ENCODE results near the gene DCLK2.

The DCLK2 gene

DNA sequence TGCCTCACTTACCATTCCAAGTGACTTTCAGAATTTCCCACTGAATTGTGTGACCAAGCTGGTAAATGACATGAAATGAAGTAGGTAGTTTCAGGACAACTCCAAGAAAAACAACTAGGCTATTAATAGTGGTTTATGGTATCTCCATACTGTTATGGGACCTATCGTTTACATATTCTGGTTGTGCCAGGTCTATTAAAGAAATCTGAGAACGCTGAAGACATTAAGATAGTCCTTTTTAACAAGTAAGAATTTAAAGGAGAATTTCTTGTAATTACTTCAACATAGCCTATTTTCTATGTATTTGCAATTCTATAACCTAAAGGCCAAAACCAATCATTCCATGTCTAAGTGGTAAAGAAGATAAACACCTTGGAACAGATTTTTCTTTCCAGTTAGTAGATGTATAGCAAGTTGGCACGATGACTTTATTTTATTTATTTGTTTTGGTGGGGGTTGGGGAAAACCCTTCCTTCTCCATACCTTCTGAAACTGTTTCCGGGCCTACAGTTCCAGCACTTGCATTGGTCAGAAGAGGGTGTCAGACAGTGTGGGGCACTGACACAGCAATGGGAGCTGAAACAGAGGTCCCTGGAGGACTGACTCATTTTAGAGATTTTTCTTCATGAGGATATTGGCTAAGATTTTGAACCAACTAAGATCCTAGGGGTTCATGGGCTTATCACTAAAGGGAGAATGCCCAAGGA, 7.6 kb upstream of the DCLK2 start:
- no peak for FAIRE-seq

DNA sequence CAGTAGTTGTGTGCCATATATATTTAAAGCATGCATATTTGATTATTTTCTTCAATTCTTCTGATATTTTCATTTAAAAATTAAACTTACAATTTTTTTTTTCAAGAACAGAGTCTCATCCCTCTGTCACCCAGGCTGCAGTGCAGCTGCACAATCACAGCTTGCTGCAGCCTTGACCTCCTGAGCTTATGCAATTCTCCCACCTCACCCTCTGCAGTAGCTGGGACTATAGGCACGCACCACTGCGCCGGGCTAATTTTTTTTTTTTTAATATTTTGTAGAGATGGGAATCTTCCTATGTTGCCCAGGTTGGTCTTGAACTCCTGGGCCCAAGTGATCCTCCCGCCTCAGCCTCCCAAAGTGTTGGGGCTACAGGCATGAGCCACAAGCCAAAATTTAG, 5.8 kb upstream of the DCLK2 start:
- FAIRE-seq = no peak

DNA sequence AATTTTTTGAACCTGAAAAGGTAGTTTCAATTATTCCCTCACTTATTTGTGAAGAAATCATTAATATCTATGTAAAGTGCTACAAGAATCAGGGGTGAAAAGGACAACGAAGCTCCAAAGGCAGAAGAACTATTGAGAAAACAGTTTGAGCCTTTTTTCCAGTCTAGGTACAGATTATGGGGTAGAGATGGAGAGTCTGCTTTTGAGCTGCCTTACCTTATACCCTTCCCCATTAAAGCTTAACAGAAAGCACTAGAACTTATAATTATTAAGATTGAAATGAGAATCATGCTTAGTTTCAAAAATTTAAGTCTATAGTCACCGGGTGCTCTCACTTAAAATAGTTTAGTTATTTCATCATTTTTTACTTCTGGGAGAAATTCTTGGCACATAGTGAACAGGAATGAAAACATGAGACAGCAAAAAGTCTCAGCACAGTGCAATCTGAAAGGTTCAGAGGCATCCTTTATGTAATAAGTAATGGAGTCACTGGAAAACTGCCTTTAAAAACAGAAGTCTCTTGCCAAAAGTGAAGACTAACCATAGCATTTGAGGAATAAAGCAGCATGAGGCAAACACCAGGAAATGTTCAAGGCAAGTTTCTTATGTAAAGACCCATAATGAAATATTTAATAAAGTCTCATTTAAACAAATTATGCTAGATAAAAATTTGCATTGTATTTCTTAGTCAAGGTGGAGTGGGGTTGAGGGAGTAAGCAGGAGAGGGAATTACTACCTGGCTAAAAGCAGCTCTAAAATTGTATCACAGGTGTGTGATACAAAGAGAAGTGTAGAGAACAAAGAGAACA, 5.1 kb upstream of the DCLK2 start:
- FAIRE-seq = no peak

DNA sequence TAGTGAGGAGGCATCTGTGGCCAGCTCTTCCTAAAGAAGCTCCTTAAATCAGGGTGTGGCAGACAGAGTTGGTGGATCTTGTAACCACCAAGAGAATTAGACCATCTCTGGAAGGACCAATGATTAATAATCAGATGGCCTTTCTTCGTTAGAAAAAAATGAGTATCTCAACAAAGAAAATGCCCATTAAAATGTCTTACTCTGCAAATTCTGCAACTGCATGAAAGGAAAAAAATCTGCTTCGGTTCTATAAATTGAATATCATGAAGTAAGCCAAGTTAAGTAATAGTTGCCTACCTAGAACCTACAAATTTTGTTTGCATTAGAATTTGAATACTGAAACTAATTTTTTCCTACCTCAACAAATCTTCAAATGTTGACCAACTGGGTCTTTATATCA, 4.2 kb upstream of the DCLK2 start:
- no peak for FAIRE-seq

DNA sequence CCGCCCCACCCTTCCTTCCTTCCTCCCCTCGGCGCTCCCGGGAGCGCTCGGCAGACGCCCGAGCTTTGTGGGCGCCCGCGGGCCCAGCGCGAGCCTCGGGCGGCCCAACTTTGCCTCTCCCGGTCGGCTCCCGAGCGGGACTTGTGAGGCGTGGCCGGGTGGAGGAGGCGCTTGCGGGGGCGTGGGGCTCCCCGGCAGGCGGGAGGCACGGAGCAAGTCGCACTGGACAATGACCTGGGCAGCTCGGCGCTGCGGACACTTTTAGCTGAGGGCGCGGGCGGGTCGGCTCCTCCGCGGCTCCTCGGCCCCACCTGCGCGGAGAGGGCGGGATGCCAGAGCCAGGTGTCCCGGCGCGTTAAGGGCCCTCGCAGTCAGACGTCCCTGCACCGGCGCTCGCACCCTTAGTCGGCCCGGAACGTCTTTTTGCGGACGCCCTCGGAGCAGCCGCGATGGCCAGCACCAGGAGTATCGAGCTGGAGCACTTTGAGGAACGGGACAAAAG, 385 bp downstream of the DCLK2 start:
- FAIRE-seq = no peak

DNA sequence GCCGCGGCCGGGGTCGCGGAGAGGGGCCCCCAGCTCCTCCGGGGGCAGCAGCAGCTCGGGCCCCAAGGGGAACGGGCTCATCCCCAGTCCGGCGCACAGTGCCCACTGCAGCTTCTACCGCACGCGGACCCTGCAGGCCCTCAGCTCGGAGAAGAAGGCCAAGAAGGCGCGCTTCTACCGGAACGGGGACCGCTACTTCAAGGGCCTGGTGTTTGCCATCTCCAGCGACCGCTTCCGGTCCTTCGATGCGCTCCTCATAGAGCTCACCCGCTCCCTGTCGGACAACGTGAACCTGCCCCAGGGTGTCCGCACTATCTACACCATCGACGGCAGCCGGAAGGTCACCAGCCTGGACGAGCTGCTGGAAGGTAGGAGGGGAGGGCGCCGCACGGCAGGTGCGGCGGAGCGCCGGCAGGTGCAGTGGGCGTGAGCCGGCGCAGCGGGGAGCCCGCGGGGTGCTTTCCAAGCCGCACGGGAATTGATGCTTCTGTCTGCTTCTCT, 886 bp downstream of the DCLK2 start:
- no peak for FAIRE-seq

DNA sequence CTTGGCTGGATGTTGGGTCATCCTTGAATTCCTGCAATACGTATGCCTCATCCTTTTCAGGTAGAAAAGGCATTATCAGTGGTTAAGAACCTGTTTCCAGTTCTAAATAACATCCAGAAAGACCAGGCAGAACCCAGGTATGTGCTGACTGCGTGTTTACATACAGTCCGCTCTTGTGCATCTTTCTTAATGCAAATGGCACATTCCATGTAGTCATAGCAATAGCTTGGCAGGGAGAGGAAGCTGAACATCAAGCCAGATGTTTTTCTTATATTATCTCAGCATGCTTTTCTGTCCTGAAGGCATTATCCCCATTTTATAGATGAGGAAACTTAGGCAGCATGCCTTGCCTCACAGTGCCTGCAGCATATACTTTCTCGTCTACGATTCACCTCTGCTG, 2.1 kb downstream of the DCLK2 start:
- no peak for FAIRE-seq

DNA sequence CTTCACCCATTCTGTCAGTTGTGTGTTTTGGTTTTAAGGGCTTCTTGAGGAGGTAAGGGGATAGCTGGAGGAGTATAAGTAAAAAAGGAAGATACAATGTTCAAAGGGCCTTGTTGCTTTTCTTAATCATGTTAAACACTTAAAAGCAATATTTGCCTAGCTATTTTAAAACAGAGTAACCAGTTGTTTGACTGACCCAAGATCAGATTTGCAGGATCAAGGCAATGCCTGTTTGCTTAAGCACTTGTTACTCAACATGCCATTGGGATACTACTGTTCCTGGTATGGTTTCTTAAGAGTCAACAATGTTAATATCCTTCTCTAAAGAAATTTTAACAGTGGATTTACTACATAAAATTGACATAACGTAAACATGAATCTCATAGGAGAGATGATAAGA, 2.6 kb downstream of the DCLK2 start:
- FAIRE-seq = no peak

DNA sequence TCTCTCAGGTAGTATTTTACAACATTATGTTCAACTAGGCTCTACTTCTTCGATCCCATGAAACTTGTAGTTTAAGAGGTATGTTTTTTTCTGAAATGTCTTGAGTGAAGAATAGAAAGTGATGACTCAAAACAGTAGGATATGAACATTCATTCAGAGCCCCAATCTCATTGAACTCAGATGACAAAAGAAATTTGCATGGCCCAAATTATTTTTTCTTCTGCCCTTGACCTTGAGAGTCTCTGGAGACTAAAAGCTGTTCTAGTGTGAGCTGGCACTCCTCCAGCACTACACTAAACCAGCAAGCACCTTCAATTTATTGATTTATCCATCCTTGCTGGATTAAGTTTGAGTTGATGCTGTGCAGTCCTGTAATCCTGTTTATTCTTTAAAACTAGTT, 4.0 kb downstream of the DCLK2 start:
- no peak for FAIRE-seq

DNA sequence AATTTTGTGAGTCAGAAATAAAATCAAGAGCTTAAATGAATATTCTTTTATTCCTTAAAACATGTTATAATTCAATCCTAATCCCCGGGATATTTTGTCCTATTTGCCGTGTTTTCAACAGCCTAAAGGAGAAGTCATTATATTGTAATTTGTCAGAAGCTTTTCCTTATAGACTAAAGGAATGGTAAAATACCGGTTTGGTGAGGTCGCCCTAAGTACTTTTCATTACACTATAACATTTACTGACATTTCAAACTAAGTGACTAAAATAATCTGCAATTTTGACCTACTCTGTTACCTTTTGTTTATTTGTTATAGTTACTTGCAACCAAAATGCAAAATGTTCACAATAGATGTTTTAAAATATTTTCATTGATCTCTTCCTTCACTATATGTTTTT, 8.8 kb downstream of the DCLK2 start:
- FAIRE-seq = no peak

DNA sequence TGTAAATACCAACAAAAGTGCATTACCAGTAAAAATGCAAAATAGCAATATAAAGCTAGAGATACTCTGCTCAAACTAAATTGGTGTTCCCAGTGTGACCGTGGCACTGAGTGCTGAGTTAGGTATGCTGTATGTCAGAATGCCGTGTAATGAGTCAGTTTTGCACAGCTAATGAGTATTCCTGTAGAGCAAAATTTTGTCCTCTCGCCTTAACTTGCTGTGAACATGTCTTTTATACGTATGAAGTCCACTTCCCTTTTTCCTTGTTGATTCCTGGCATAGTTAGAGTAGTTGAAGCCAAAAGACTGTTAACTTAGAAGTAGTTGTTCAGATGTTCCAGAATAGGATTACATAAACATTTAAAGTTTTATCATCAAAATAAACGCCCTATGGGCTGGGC, 11.5 kb downstream of the DCLK2 start:
- FAIRE-seq = no peak

DNA sequence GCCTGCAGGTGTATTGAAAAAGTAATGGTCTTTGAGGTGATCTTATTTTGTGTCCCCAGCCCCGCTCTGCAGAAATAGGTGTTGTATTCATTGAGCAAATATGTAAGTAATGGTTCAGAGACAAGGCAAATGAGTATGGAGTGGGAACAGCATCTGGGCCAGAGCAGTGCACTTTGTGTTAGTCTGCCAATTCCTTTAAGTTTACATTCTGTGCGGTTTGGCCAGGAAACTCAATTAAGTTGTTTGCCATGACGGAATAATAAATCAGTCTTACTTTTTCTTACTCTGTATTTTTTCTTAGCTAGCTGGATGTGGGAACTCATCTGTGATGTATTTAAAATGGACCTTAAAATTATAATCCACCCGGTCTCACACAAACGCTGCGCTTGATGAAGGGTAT, 12.6 kb downstream of the DCLK2 start:
- no peak for FAIRE-seq

DNA sequence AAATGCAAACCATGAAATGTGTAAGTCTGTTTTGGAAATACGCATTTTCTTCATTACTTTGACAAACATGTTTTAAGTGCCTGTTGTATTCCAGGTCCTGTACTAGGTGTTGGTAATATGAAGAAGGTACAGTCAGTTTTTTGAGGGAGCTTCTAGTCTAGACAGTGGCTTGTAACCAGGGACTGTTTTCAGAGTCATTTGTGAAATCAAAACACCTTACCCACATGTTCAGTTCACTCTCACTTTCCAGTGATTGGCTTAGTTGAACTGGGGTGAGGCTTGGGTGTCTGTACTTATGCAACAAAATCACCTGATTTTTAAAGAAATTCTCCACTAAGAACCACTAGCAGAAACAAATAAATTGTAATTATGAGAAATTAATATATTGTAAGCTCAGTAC, 16.4 kb downstream of the DCLK2 start:
- FAIRE-seq = no peak

DNA sequence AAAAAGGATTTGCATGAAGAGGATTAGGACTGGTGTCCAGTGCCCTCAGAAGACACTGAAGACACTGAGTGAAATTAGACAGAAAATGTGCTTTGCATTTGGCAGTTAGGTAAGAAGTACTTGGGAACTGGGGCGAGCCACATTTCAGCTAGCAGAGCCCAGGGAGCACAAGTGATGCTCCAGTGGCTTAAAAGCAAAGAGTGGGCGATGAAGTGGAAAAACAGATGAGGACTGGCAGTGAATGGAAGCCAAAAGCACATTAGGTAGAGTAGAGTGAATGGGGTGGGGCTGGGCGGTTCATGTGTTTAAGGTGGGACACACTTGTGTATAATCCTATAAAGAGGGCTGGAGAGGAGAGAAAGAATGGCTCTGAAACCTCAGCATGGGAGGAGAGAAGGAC, 18.4 kb downstream of the DCLK2 start:
- no peak for FAIRE-seq

DNA sequence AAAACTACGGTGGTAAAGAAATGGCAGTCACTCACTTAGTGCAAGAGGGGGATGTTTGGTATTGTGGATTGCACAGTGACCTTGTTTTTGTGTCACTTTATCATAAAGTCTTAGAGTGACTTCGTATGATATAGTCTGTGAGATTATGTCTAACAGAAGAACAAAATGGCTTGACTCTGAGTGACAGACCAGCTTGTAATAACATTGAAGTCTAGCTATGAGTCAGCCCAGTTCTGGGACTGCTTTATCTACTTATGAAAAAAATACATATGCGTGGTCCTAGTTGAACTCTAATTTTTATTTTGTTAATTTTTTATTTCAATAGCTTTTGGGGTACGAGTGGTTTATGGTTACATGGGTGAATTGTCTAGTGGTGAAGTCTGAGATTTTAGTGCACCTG, 20.0 kb downstream of the DCLK2 start:
- no peak for FAIRE-seq

DNA sequence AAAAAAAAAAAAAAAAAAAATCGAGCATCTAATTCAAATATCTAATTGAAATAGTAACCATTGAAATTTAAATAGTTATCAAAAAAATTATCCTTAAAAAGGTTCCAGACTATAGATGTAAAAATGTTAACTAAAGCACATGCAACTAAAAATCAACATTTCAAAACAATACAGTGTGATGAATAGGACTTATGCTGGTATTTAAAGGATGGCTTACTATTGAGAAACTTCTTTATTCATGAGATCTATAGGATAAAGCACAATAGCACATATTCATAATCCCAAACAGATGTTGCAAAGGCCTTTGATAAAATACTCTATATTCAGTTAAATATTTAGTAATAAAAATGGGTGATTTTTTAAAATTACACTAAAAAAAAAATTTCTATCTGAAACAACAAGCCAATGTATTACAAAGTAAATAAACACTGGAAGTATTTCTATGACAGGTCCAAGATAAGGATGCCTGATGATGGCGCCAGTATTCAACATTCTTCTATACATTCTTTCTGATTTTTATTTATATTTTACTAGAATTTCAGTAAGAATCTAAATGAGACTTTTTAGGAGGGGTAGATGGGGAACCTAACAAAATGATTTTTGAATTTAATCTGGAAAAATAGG, 26.3 kb downstream of the DCLK2 start:
- FAIRE-seq = no peak

DNA sequence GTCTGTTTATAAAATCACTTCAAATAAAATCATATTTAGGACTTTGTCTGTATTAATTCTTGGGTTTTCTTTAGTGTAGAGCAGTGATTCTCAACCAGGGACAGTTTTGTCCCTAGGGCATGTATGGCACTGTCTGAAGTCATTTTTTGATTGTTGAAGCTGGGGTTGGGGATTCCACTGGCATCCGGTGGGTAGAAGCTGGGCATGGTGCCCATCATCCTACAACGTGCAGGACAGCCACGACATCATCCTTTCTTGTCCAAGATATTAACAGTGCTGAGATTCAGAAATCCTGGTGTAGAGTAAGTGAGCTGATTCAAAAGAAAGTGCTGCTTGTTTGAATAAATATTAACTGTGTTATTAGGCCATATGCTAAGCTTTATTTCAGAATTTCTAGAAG, 28.6 kb downstream of the DCLK2 start:
- no peak for FAIRE-seq

DNA sequence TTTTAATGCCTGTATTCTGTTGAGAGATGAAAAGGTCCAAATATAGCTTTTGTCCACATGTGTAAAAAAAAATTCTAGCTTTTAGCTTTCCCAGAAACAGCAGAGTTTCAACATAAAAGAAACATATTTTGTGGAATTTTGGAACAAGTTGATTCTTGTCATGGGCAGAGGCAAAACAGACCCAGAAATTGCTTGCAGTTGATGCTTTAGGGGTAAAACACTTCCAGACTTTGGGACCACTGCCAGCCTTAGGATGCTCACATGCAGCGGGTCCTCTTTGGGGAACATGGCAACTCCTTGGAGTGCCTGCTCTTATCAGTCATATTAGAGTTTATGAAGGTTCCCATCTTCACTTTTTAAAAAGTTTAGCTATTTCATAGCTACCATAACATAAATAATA, 30.4 kb downstream of the DCLK2 start:
- no peak for FAIRE-seq

DNA sequence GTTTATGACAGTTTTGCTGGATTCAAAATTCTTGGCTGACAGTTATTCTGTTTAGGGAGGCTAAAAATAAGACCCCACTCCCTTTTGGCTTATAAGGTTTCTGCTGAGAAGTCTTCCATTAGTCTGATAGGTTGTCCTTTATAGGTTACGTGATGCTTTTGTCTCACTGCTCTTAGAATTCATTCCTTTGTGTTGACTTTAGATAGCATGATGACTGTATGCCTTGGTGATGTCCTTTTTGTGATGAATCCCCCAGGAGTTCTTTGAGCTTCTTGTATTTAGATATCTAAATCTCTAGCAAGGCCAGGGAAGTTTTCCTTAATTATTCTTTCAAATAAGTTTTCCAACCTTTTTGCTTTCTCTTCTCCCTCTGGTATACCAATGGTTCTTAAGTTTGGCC, 36.4 kb downstream of the DCLK2 start:
- no peak for FAIRE-seq

DNA sequence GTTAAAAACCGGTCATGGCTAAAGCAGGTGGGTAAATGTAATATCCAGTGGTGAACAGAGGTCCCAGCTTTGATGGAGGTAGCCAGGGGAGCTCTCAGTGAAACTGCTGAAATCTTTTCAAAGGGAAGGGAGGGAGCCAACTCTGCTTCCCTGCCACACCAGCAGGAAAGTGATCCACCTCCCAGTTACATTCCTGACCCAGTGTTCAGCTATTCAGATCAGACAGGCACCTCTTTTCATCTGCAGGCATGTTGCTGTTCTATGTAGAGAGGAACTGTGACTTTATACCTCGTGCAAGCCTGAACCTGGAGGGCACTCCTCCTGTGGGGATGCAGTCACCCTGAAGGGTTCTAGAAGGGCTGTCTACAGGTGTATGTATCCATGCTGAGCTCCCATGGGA, 37.6 kb downstream of the DCLK2 start:
- no peak for FAIRE-seq

DNA sequence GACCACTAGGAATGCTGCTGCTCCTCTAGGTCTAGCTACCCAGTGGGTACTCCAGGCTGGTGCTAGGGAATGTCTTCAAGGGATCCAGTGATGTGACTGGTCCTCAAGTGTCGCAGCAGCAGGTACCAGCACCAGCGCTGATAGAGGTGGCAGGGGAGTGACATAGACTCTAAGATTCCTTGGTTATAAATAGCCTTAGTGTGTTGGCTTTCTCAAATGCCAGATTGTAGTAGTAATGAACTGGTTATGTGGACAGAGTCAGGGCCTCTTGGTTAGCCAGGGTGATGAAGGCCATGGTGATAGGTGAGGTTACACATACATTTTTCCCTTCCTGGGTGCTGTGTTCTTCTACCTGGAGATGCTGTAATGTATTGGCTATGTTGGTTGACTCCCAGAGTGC, 38.3 kb downstream of the DCLK2 start:
- FAIRE-seq = no peak

DNA sequence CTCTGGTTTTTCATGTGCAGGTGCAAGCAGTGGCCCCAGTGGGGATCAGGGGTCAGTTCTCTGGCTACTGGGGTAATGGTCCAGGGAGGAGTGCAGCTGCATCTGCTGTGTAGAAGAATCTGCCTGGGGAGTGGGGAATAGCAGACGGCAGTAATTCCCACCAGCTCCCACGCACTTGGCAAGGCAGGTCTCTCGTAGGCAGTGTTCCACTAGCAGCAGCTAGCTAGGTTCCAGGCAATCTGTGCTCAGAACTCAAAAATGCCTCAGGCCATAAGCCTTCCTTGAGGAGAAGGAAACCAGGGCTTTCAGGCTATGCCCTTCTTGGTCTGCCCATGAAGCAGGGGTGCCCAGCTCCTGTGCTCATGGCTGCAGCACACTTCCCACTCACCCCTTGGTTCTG, 38.8 kb downstream of the DCLK2 start:
- FAIRE-seq = no peak

DNA sequence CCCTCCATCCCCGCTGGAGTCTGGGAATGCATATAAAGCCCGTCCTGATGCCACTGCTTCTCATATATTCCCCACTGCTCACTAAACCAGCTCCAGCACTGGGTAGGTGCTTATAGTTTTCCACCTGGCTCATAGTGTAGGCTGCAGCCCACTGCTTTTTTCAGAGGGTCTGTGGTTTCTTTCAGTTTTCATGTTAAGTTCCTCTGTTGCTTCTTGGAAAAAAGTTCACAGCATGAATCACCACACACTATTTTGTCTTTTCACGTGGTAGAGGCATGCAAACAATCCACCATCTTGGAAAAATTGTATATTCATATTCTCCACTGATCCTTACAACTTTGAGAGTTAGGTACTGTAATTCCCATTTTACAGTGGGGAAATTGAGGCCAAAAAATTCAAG, 39.4 kb downstream of the DCLK2 start:
- no peak for FAIRE-seq

DNA sequence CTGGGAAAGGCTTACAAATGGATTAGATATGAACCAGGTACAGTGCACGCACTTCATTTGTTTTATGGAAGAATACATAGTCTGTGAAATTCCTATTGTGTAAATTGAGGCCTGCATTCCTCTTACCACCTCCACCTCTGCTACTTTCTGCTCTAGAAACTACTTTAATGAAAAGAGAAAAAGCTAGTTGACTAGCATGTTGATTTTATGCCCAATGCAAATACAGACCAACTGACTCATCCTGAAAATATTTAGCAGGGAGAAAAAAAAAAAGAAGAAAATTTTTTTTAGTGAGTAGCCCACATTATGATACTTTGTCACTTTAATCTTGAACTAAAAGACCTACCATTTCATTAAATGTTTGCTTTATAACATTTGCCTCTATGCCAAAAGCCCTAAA, 41.2 kb downstream of the DCLK2 start:
- peak; percentile 80 for FAIRE-seq

Measured in islet of Langerhans (tissue), 1 donor.